ENCODE results near the gene PWWP2B. TPM values are rescaled to one million over a fixed set of nuclear protein-coding genes. Genes with fewer than 3 reads are reported as not detected.
A peak's percentile ranks its signal among the peaks of the same experiment; 100 is the strongest.

The PWWP2B gene
- total RNA-seq, 1 donor from 2014 or later, result 49.4 TPM

- no peak for TF ChIP-seq CTCF (IDR thresholded peaks at IDR 0.05; ENCODE audit: partially characterized antibody, unreplicated experiment)
- Mint-ChIP-seq H3K4me3 (ENCODE audit: unreplicated experiment) (no peak overlapping the region), H3K9me3 (ENCODE audit: unreplicated experiment) (peaks cover 11% of the 10 kb centered on the region), H3K27me3 (ENCODE audit: unreplicated experiment) (peaks cover 7% of the 10 kb centered on the region), H3K36me3 (ENCODE audit: unreplicated experiment) (peaks cover 23% of the 10 kb centered on the region), H3K27ac (ENCODE audit: unreplicated experiment) (no peak overlapping the region), H3K4me1 (ENCODE audit: low read depth, unreplicated experiment) (peaks cover 13% of the 10 kb centered on the region)
- DNase-seq, result peak; percentile 5
Measured at GRCh38 chr10:132370426-132371340, 26.3 kb upstream of the PWWP2B start.

GRCh38 chr10:132371641-132372081 lies 25.3 kb upstream of the PWWP2B start:
- peak; percentile 17 for DNase-seq
- peak; percentile 43 for TF ChIP-seq CTCF (IDR thresholded peaks at IDR 0.05; ENCODE audit: partially characterized antibody, unreplicated experiment)
- H3K4me1 Mint-ChIP-seq (ENCODE audit: low read depth, unreplicated experiment), result peaks cover 16% of the 10 kb centered on the region
- H3K27ac Mint-ChIP-seq (ENCODE audit: unreplicated experiment), result no peak overlapping the region
- peaks cover 23% of the 10 kb centered on the region for H3K36me3 Mint-ChIP-seq (ENCODE audit: unreplicated experiment)
- peaks cover 11% of the 10 kb centered on the region for H3K9me3 Mint-ChIP-seq (ENCODE audit: unreplicated experiment)
- H3K27me3 Mint-ChIP-seq (ENCODE audit: unreplicated experiment), result peaks cover 7% of the 10 kb centered on the region
- no peak overlapping the region for H3K4me3 Mint-ChIP-seq (ENCODE audit: unreplicated experiment)

- DNase-seq, result peak; percentile 10
- TF ChIP-seq CTCF (IDR thresholded peaks at IDR 0.05; ENCODE audit: partially characterized antibody, unreplicated experiment), result no peak
Measured at GRCh38 chr10:132372516-132373095, 24.4 kb upstream of the PWWP2B start.

GRCh38 chr10:132373241-132373955 lies 23.6 kb upstream of the PWWP2B start:
- peak overlapping the region; percentile 50 for H3K4me3 Mint-ChIP-seq (ENCODE audit: unreplicated experiment)
- H3K4me1 Mint-ChIP-seq (ENCODE audit: low read depth, unreplicated experiment), result peaks cover 22% of the 10 kb centered on the region
- H3K9me3 Mint-ChIP-seq (ENCODE audit: unreplicated experiment), result peaks cover 11% of the 10 kb centered on the region
- peak; percentile 13 for DNase-seq
- H3K27ac Mint-ChIP-seq (ENCODE audit: unreplicated experiment), result no peak overlapping the region
- no peak for TF ChIP-seq CTCF (IDR thresholded peaks at IDR 0.05; ENCODE audit: partially characterized antibody, unreplicated experiment)
- peaks cover 7% of the 10 kb centered on the region for H3K27me3 Mint-ChIP-seq (ENCODE audit: unreplicated experiment)
- peaks cover 9% of the 10 kb centered on the region for H3K36me3 Mint-ChIP-seq (ENCODE audit: unreplicated experiment)

More at GRCh38 chr10:132372516-132373095, 24.4 kb upstream of the PWWP2B start:
- peaks cover 7% of the 10 kb centered on the region for H3K27me3 Mint-ChIP-seq (ENCODE audit: unreplicated experiment)
- H3K27ac Mint-ChIP-seq (ENCODE audit: unreplicated experiment), result no peak overlapping the region
- peaks cover 13% of the 10 kb centered on the region for H3K36me3 Mint-ChIP-seq (ENCODE audit: unreplicated experiment)
- H3K4me1 Mint-ChIP-seq (ENCODE audit: low read depth, unreplicated experiment), result peaks cover 19% of the 10 kb centered on the region
- H3K9me3 Mint-ChIP-seq (ENCODE audit: unreplicated experiment), result peaks cover 11% of the 10 kb centered on the region
- peak overlapping the region; percentile 31 for H3K4me3 Mint-ChIP-seq (ENCODE audit: unreplicated experiment)

Measured in glutamatergic neuron (in vitro differentiated cells).